HG03354 (cell line): ENCODE data around the gene PSMB7.

Experiments
- ATAC-seq: cut with Tn5 transposase; IDR thresholded peaks from one replicate; pipeline ENCODE4 v1.9.1; 2021; ENCODE audit warnings: mild to moderate bottlenecking; ENCODE audit not compliant: unreplicated experiment, poor library complexity, severe bottlenecking

The PSMB7 gene

GRCh38 chr9:124415852-124416484 lies 726 bp upstream of the PSMB7 start:
- ATAC-seq = no peak

GRCh38 chr9:124414612-124415011 lies 630 bp downstream of the PSMB7 start:
- ATAC-seq = no peak

- no peak for ATAC-seq
Observed at GRCh38 chr9:124412228-124412575, 3.0 kb downstream of the PSMB7 start.

GRCh38 chr9:124411514-124412227 lies 3.6 kb downstream of the PSMB7 start:
- no peak for ATAC-seq

- ATAC-seq = no peak
Observed at GRCh38 chr9:124410321-124410913, 4.8 kb downstream of the PSMB7 start.

- no peak for ATAC-seq
Observed at GRCh38 chr9:124409410-124409809, 5.8 kb downstream of the PSMB7 start.

- no peak for ATAC-seq
Observed at GRCh38 chr9:124403246-124403645, 12.0 kb downstream of the PSMB7 start.

GRCh38 chr9:124399968-124400940 lies 15.0 kb downstream of the PSMB7 start:
- ATAC-seq = no peak

- ATAC-seq = no peak
Observed at GRCh38 chr9:124399323-124399967, 15.8 kb downstream of the PSMB7 start.

- no peak for ATAC-seq
Observed at GRCh38 chr9:124398191-124398935, 16.9 kb downstream of the PSMB7 start.

- no peak for ATAC-seq
Observed at GRCh38 chr9:124395826-124396225, 19.4 kb downstream of the PSMB7 start.

- ATAC-seq = no peak
Observed at GRCh38 chr9:124394596-124394995, 20.6 kb downstream of the PSMB7 start.

- ATAC-seq = no peak
Observed at GRCh38 chr9:124394167-124394566, 21.1 kb downstream of the PSMB7 start.

GRCh38 chr9:124392871-124393460 lies 22.3 kb downstream of the PSMB7 start:
- ATAC-seq = no peak

GRCh38 chr9:124392254-124392870 lies 22.9 kb downstream of the PSMB7 start:
- no peak for ATAC-seq

- no peak for ATAC-seq
Observed at GRCh38 chr9:124390794-124391658, 24.2 kb downstream of the PSMB7 start.
